NT2/D1 (cell line): Measurements from ENCODE around the gene BLTP3B.

Source experiments
- YY1 ChIP-seq: IDR thresholded peaks from 2 replicates; pipeline ENCODE4 v1.6.1; 2011; ENCODE audit not compliant: insufficient read length, insufficient read depth
- ZNF274 ChIP-seq: IDR thresholded peaks from 2 replicates; pipeline ENCODE4 v1.6.1; 2011; ENCODE audit warnings: mild to moderate bottlenecking, low read depth, low read length

DNA sequence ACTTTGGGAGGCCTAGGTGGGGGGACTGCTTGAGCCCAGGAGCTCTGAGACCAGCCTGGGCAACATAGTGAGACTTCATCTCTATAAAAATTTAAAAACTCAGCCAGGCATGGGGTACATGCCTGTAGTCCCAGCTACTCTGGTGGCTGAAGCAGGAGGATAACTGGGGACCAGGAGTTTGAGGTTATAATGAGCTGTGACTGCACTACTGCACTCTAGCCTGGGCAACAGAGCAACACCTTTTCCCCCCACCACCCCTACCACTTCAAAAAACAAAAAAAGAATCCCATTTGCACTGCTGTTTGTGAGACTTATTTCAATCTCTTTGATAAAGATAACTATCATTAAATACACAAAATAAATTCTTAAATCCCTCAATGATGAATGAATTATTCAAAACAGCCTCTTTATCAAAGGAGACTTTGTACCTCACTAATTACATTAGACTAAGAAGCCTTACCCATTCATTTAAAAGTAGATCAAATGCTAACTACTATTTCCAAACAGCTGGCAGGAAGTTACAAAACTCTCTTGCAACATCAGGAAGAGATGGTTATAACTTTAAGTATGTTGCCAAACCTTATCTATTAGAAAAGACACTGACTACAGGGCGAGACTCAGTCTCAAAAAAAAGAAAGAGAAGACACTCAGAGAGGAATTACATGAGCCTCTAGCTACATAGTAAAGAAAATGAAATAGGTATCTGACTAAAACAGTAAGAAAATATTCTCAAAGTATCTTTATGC, 14.7 kb downstream of the BLTP3B start:
- TF ChIP-seq YY1 (no peak), ZNF274 (no peak)
